AG04449 (cell line): Measurements from ENCODE around the gene ASGR2.

Experiments used
- CTCF ChIA-PET: fragments of 350-600 bp; formaldehyde crosslinking; extraction: SDS; loops from one replicate; lab custom pipeline; 2021; ENCODE audit warnings: antibody characterized with exemption; lab: Yijun Ruan, JAX
- POLR2A ChIA-PET: fragments of 400-600, 350-600 bp; formaldehyde crosslinking; extraction: SDS; loops from one replicate; lab custom pipeline; 2020; ENCODE audit warnings: antibody characterized with exemption, inconsistent platforms; lab: Yijun Ruan, JAX
- DNase-seq: peaks from one replicate; pipeline ENCODE4 v3.0.0-alpha.2; 2010; ENCODE audit warnings: low read depth, low spot score
- H3K4me3 ChIP-seq: 2 replicates; pipeline ENCODE4 v1.5.1; 2011; ENCODE audit warnings: low read depth, mild to moderate bottlenecking, control low read depth, low read length
- CTCF ChIP-seq: IDR thresholded peaks from one replicate; pipeline ENCODE4 v1.5.1; 2011; ENCODE audit warnings: mild to moderate bottlenecking, moderate library complexity, low read length, control low read depth, inconsistent platforms; ENCODE audit not compliant: insufficient read depth; ENCODE audit errors: missing control alignments

The ASGR2 gene

GRCh38 chr17:7072406-7072805, 42.2 kb downstream of the ASGR2 start:
- POLR2A ChIA-PET, result no interaction called here
- no peak overlapping the region for H3K4me3 ChIP-seq
- no peak for DNase-seq
- CTCF ChIA-PET, result interaction anchor here (1.0 to 2.0 kb wide), 2 partner anchors 20 to 65 kb away, joined by 4 read pairs; no protein-coding TSS in a partner anchor
- no peak for TF ChIP-seq CTCF

GRCh38 chr17:7070712-7071111, 43.9 kb downstream of the ASGR2 start:
- CTCF ChIA-PET, result interaction anchor here (1.0 to 1.2 kb wide), 3 partner anchors 11 to 25 kb away, joined by 3 to 5 read pairs (median 3); no protein-coding TSS in a partner anchor
- no peak for TF ChIP-seq CTCF
- no peak overlapping the region for H3K4me3 ChIP-seq
- no peak for DNase-seq
- POLR2A ChIA-PET, result no interaction called here

GRCh38 chr17:7068268-7068667, 46.4 kb downstream of the ASGR2 start:
- no peak for TF ChIP-seq CTCF
- POLR2A ChIA-PET, result no interaction called here
- CTCF ChIA-PET, result interaction anchor here (1.1 kb wide), 1 partner anchor 16 kb away, joined by 3 read pairs; no protein-coding TSS in a partner anchor
- no peak for DNase-seq
- no peak overlapping the region for H3K4me3 ChIP-seq

- H3K4me3 ChIP-seq, result no peak overlapping the region
- CTCF ChIA-PET, result interaction anchor here (1.1 kb wide), 1 partner anchor 15 kb away, joined by 3 read pairs; no protein-coding TSS in a partner anchor
- no peak for DNase-seq
- POLR2A ChIA-PET, result no interaction called here
- no peak for TF ChIP-seq CTCF
These were observed 47.4 kb downstream of the ASGR2 start for GRCh38 chr17:7067198-7067597.

GRCh38 chr17:7064261-7064660, 50.4 kb downstream of the ASGR2 start:
- ChIA-PET POLR2A (no interaction called here), CTCF (interaction anchor here (1.4 to 1.9 kb wide), 3 partner anchors 9 to 73 kb away, joined by 5 to 7 read pairs (median 5); no protein-coding TSS in a partner anchor)
- DNase-seq, result no peak
- no peak for TF ChIP-seq CTCF
- H3K4me3 ChIP-seq, result no peak overlapping the region

GRCh38 chr17:7063518-7064094, 51.0 kb downstream of the ASGR2 start:
- CTCF ChIA-PET, result interaction anchor here (1.1 to 1.9 kb wide), 4 partner anchors 11 to 76 kb away, joined by 3 to 7 read pairs (median 4); no protein-coding TSS in a partner anchor
- no peak overlapping the region for H3K4me3 ChIP-seq
- no peak for DNase-seq
- POLR2A ChIA-PET, result no interaction called here
- TF ChIP-seq CTCF, result no peak
